Left forelimb (tissue), 1 donor: ENCODE data around the gene FAM193B.

Experiments used
- DNase-seq: peaks from one replicate; pipeline ENCODE4 v3.0.0-alpha.2; 2018; ENCODE audit warnings: low spot score

FAM193B gene

DNA sequence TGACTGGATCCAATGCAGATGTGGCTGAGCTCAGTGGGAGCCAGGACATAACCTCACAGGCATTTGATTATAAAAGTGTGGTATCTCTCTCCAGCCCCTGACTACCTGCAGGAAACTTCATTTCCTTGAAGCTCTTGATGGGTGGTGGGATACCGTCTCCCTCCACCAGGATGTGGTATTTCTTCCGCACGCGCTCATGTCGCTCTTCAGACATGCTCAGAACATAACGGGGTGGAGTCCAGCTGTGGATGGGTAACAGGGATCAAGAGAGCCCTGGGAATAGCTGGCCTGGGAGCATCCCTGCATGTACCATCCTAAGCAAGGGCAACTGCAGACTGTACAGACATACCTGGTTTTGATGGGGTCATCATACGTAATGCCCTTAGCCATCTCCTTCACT, 38.8 kb downstream of the FAM193B start:
- DNase-seq = no peak

DNA sequence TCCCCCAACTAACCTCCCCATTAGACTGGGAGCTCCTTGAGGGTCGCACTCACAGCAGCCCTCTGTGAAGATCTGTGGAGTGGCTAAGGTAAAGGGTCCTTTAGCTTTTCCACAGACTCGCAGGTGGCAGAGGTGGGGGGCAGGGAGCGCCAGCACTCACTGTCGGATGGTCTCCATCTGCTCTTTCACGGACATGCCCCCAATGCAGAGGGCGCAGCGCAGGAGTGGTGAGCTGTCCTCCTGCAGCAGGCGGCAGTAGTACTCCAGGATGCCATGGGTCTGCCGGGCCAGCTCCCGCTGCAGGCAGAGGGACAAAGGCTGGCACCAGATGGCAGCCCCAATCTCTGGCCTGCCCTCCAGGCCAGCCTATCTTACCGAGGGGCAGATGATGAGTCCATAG, 39.8 kb downstream of the FAM193B start:
- DNase-seq = no peak

GRCh38 chr5:177513500-177513899, 40.9 kb downstream of the FAM193B start:
- no peak for DNase-seq

DNA sequence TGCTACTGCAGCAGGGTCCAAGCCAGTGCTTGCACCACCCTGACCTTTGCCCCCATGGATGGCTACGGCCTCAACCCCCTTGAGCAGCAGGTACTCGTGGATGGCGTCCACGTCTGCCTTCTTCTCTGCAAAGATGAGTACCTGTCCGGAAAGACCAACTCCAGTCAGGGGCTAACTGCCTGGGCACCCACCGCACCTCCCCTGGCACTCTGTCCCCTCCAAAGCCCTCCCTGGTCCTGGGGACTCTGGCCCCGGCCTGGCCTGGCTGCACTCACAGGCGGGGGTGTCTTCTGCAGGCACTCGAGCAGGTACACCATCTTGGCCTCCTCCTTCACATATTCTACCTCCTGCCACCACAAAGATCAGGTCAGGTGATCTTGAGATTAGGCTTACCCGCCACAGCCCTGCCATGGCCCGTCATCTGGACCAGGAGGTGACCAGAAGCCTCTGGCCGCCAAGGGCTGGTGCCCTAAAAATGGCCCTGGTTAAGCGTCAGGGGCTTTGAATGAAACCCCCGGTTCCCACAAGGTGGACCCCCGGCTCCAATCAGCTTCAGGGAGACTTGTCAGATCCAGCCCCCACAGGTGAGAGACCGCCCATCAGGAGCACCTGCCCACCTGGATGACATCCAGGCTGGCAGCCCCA, 41.5 kb downstream of the FAM193B start:
- no peak for DNase-seq

GRCh38 chr5:177511796-177512675, 42.3 kb downstream of the FAM193B start:
- no peak for DNase-seq

DNA sequence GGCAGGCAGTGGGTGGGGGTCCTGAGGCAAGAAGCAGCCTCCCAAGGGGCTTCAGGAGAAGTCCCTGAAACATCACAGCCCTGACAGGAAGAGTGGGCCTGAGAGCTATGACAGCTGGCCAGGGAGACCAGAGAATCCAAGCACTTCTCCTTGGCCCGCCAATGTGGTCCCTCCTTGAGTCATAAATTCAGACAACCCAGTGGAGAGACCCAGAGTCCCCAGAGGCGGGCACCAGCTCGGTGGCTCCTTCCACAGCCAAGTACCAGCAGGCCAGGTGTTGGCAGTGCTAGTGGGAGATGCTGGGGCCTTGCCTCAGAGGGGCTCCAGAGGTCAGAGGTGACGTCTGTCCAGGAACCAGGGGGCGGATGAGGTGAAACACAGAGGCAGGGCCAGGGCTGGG, 43.2 kb downstream of the FAM193B start:
- DNase-seq = no peak

GRCh38 chr5:177510567-177511053, 43.8 kb downstream of the FAM193B start:
- DNase-seq = no peak

DNA sequence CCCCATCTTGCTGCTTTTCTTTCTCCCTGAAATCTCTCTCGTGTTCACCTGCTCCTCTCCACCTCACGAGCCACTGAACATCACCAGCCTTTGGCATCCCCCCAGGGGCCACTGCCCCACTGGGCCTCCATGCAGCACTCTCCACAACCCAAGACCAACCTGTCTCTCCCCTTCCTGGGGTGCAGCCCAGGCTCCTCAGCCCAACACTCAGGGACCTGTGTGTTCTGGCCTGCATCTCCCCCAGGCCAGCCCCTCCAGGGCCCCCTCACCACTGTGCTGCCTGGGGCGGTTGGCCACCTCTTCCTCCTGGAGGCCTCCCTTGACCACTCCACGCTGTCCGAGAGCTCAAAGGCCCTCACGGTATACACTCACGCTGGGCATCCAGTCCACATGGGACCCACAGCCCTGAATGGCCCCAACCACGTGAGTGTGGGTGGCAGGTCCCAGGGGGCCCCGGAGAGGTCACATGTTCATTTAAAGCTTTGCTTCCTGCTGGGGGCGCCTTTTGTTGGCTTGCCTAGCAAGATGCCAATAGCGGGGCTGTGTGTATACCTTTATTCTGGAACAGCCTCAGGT, 44.3 kb downstream of the FAM193B start:
- no peak for DNase-seq

DNA sequence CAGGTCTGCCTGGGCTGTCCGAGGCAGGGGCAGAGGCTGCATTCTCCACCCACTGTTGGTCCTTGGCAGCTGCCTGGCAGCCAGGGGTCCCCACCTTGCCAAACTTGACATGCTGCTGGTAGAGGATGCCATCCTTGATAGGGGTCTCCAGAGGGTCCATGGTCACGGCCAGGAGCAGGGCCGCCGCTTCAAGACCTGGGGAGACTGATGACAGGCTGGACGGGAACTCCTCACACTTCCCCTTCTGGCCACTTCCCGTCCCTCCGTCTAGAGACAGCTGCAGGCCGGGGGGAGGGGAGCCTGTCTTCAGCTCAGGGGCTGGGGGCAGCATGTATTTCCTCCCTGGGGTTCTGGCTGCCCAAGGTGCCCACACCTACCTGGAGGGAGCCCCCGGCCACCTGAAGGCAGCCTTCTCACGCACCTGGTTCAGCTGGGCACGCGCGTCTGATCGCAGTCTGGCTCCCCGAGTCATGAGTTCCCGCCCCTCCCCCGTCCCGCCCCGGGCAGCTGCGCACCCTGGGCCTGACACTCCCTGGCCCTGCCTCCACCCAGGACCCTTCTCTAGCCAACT, 44.9 kb downstream of the FAM193B start, which contains the start of gene DOK3:
DOK3 (minus strand) TSS at position 446 of the 571 bp plus-strand sequence; CDS start at position 160, 286 bp downstream.
- no peak for DNase-seq

- DNase-seq = no peak
These were observed 45.5 kb downstream of the FAM193B start for GRCh38 chr5:177508837-177509236.

- no peak for DNase-seq
These were observed 46.1 kb downstream of the FAM193B start for GRCh38 chr5:177508221-177508611.

DNA sequence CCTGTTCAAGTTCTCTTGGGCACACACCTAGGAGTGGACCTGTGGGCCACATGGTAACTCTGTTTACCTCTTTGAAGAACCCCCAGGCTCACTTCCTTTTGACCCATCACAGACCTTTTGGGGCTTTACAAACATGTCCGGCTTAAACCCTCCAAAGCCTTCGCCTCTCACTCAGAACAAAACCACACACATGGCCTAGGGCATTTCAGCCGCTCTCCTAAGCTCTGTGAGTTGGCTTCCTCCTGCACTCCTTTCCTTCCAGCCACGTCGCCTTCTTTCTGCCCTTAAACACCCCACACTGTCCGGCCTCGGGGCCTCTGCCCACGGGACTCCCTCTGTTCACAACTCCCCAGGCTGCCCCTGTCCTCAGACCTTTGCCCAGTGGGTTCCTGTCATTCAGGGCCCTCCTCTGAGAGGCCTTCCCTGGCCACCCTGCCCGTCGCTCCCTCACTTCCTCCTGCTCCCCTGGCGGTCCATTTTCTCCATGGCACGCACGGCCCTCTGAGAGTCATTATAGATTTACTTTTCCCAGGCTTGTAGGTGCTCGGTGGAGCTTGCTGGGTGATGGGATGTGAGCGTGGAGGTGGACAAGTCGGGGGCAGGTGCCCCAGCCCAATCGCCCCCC, 46.7 kb downstream of the FAM193B start:
- no peak for DNase-seq

DNA sequence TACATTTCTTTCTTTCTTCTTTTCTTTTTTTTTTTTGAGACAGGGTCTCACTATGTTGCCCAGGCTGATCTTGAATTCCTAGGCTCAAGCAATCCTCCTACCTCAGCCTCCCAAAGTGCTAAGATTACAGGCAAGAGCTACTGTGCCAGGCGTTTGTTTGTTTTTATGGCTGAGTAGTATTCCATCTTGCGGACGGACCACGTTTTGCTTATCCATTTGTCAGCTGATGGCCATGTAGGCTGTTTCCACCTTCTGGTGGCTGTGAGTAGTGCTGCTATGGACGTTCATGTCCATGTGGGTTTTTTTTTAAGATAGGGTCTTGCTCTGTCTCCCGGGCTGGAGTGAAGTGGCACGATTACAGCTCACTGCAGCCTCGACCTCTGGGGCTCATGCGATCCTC, 47.2 kb downstream of the FAM193B start:
- DNase-seq = no peak

DNA sequence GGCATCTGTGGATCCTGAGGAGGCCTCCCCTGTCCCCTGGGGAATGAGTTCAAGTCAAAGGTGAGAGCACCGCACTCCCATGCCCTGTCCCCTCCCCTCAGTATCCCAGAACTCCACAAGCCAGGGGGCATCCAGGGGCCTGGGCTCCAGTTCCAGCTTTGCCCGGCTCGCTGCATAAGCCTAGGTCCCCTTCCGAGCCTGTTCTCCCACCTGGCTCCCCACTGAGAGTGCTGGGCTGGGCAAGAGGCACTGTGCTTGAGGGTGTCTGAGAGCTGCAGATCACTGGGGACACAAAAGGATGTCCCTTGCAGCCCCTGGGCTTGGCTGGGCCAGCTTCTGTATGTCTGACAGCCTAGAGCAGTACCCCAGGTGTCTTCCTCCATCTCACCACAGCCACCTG, 49.3 kb downstream of the FAM193B start:
- no peak for DNase-seq

DNA sequence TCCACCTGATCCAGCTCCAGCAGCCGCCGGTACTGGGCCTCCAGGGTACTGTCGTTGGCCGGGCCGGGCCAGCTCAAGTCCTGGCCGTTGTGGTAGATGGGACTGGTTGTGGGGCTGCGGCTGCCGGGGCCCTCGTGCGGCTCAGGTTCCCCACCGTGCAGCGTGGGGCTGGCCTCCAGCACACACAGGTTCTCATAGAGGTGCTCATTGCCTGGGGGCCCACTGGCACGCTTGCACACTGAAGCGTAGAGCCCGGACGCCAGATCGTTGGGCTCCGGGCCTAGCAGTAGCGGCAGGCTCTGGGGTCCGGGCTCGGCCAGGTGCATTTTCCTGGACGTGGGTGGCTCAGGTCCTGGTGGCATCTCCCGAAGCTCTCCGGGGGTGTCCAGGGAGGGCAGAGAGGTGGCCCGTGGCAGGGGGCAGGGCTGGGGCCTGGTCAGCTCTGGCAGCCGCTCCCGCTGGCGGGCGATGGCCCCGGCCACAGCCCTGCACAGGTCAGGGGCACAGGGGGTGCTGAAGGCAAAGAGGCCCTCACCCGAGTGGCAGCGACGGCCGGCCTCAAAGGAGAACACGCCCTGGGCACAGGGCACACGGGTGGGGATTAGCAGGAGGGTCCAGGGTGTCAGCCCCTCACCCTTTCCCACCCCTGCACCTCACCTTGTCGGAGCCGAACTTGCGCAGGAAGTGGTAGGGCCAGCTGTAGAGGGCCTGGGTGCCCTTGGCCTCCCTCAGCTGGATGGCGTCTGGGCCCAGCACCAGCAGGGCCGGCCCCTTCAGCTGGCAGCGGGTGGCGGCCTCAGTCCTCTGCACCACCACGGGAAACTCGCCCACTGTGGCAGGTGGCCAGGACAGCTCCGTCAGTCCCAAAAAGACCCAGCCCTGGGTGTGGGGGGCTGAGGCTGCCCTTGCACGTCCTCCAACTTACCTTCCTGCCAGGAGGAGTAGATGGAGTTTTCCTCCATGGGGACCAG, 50.0 kb downstream of the FAM193B start:
- DNase-seq = no peak

DNA sequence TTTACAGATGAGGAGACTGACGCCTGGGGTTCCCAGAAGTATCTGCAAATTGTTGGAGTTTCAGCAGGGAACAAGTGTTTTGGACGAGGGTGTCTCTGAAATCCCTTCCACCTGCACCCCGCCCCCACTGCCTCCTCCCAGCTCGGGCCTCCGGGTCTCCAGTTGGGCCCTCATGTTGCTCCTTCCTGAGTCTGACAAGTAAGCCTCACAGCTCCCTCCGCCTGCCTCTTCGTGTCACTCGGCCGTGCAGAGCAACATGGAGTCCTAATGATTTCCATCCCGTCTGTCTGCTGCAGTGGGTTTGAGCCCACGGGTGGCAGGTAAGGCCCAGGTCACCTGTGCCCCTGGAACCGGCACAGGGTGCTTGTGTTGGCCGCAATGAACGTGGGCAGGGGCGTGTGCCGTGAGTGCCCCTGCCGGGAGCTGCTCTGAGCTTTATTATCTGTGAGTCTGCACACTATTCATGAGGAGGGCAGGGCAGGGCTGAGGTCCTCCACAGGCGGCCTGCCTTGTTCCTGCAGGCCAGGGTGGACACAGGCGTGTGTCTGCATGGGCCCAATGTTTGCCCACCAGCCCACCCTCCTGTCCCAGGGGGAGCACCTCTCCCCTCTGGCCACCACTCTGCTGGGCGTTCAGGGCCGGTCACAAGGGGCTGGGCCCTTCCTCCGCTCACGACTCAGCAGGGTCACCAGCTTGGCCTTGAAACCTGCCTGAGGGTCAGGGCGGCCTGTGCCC, 50.8 kb downstream of the FAM193B start:
- DNase-seq = no peak

DNA sequence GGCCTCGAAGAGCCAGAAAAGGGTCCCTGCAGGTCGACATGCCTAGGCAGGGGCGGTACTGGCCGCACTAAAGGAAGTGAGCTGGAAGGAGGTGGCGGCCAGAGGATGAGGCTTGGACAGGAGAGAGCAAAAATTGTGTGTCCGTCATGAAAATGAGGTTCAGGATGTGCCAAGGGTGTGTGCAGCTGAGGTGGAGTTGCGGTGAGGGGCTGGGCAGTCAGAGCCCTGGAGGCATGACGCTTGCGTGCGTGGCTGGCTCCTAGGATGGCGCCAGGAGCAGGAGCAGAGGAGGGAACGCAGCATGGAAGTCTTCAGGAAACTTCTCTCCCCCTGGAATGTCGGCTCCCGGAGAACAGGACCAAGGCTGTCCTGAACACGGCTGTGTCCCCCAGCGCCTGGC, 51.5 kb downstream of the FAM193B start:
- no peak for DNase-seq

DNA sequence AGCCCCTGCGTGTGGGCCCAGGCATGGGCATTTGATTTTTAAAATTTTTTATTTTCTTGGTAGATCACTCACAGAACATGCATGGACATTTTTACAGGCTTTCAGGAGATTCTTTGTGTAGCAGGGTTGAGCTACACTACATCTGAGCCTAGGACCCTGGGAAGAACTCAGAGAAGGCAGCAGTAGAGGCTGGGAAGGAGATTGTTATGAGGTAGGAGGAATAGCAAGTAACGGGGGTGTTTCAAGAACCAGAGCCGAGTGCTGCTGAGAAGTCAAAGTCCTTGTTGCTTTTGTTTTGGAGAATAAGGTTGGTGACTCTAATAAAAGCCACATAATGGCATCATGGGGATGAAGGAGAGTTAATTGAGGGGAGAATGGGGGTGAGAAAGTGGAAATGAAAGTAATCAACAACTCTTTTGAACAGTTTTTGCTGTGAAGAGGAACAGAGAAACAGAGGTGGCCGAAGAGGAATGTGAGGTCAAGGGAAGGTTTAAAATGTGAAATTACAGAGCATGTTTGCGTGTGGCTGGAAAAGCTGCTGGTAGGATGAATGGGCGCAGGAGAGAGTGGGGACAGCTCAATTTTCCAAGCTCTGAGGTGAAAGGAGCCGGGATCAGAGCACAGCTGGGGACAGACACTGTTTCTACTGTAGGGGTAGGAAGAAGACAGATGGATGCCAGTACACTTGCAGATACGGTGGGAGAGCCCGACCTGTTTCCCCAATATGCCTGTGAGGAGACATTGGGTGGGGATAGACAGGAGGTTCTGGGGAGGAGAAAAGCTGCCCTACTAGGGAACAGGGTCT, 52.3 kb downstream of the FAM193B start:
- no peak for DNase-seq
